HepG2 (cell line): ENCODE results near the gene TRIM36. TPM values are rescaled to one million over a fixed set of nuclear protein-coding genes. Genes with fewer than 3 reads are reported as not detected.

Experiments
- HIC2 ChIP-seq: sonication (generic); formaldehyde crosslinking; IDR thresholded peaks from 2 replicates; pipeline ENCODE4 v1.9.0; 2022; ENCODE audit warnings: low read depth, missing genetic modification reagents
- KMT2B ChIP-seq: IDR thresholded peaks from 2 replicates; pipeline ENCODE4 v1.6.1; 2016; ENCODE audit warnings: missing genetic modification reagents, missing compliant biosample characterization
- MLXIP ChIP-seq: sonication (generic); formaldehyde crosslinking; IDR thresholded peaks from 2 replicates; pipeline ENCODE4 v1.9.0; 2021; ENCODE audit warnings: missing genetic modification reagents, borderline replicate concordance
- NBN ChIP-seq: fragments of 450-650 bp; conservative IDR thresholded peaks from 2 replicates; pipeline ENCODE4 v1.6.1; 2017
- PREB ChIP-seq: sonication (generic); formaldehyde crosslinking; IDR thresholded peaks from 2 replicates; pipeline ENCODE4 v1.4.0; 2020; ENCODE audit warnings: missing genetic modification reagents
- SALL2 ChIP-seq: sonication (generic); formaldehyde crosslinking; IDR thresholded peaks from 2 replicates; pipeline ENCODE4 v1.8.1; 2023; ENCODE audit warnings: mild to moderate bottlenecking, missing genetic modification reagents, inconsistent platforms
- SP5 ChIP-seq: IDR thresholded peaks from 2 replicates; pipeline ENCODE4 v1.6.1; 2016; ENCODE audit warnings: low read depth, borderline replicate concordance
- SRF ChIP-seq: IDR thresholded peaks from 2 replicates; pipeline ENCODE4 v1.6.1; 2011; ENCODE audit warnings: mild to moderate bottlenecking, low read depth, low read length, moderate library complexity
- ZC3H13 ChIP-seq: sonication (generic); formaldehyde crosslinking; IDR thresholded peaks from 2 replicates; pipeline ENCODE4 v1.8.1; 2023; ENCODE audit warnings: mild to moderate bottlenecking, missing genetic modification reagents, moderate library complexity
- ZFP1 ChIP-seq: IDR thresholded peaks from 2 replicates; pipeline ENCODE4 v1.6.1; 2016
- ZNF234 ChIP-seq: sonication (generic); formaldehyde crosslinking; conservative IDR thresholded peaks from 2 replicates; pipeline ENCODE4 v1.5.1; 2020; ENCODE audit warnings: mild to moderate bottlenecking, missing genetic modification reagents
- ZNF281 ChIP-seq: sonication (generic); formaldehyde crosslinking; IDR thresholded peaks from 2 replicates; pipeline ENCODE4 v1.4.0; 2020; ENCODE audit warnings: missing genetic modification reagents, borderline replicate concordance
- ZNF33B ChIP-seq: sonication (generic); formaldehyde crosslinking; IDR thresholded peaks from 2 replicates; pipeline ENCODE4 v1.5.1; 2020; ENCODE audit warnings: mild to moderate bottlenecking, missing genetic modification reagents
- ZNF432 ChIP-seq: sonication (generic); formaldehyde crosslinking; IDR thresholded peaks from 2 replicates; pipeline ENCODE4 v1.5.0; 2020; ENCODE audit warnings: missing genetic modification reagents, mild to moderate bottlenecking, borderline replicate concordance
- ZNF670 ChIP-seq: sonication (generic); formaldehyde crosslinking; IDR thresholded peaks from 2 replicates; pipeline ENCODE4 v1.8.0; 2022; ENCODE audit warnings: mild to moderate bottlenecking, missing genetic modification reagents, borderline replicate concordance
- ZNF782 ChIP-seq: sonication (generic); formaldehyde crosslinking; IDR thresholded peaks from 2 replicates; pipeline ENCODE4 v1.4.0; 2020; ENCODE audit warnings: missing genetic modification reagents, mild to moderate bottlenecking, borderline replicate concordance
- ZSCAN20 ChIP-seq: sonication (generic); formaldehyde crosslinking; IDR thresholded peaks from 2 replicates; pipeline ENCODE4 v1.4.0; 2020; ENCODE audit warnings: missing genetic modification reagents, mild to moderate bottlenecking, borderline replicate concordance
- polyA plus RNA-seq, 8 experiments: library from polyadenylated mRNA; depleted of rRNA in 3 of 8; stranded (reverse) in 7 of 8; unstranded in 1 of 8; fragments of >200 nt; fragmentation: Illumina TruSeq in 4 of 8; extraction: Trizol in 4 of 8; gene quantifications; 2 replicates each; pipeline versions ENCODE4 v1.2.1 to v1.2.3, GENCODE V29; 2011 to 2016; ENCODE audit warnings: low read depth in 4 of 8, missing spikeins in 1 of 8, mixed read lengths in 1 of 8; ENCODE audit not compliant: insufficient read depth in 1 of 8
- total RNA-seq, 5 experiments: library from RNA; depleted of rRNA; stranded (reverse); fragments of >200 nt; fragmentation: Illumina TruSeq; extraction: Trizol; gene quantifications; 2 replicates each; pipeline ENCODE4 v1.2.3, GENCODE V29; 2016; ENCODE audit warnings: low read depth in 1 of 5
- TF ChIP-seq, protein P1 (sequence below): sonication (generic); formaldehyde crosslinking; IDR thresholded peaks from 2 replicates; pipeline ENCODE4 v1.4.0; 2020; ENCODE audit warnings: mild to moderate bottlenecking, missing genetic modification reagents
- TF ChIP-seq, protein P2 (sequence below): sonication (generic); formaldehyde crosslinking; IDR thresholded peaks from 2 replicates; pipeline ENCODE4 v1.8.0; 2022; ENCODE audit warnings: mild to moderate bottlenecking, missing genetic modification reagents, moderate library complexity

The TRIM36 gene
- total and polyA plus RNA-seq, 2 of the 13 experiments (the other 11 are each of a cell fraction or from before 2014, with no cell fraction given), result 1.7 to 2.4 TPM

DNA sequence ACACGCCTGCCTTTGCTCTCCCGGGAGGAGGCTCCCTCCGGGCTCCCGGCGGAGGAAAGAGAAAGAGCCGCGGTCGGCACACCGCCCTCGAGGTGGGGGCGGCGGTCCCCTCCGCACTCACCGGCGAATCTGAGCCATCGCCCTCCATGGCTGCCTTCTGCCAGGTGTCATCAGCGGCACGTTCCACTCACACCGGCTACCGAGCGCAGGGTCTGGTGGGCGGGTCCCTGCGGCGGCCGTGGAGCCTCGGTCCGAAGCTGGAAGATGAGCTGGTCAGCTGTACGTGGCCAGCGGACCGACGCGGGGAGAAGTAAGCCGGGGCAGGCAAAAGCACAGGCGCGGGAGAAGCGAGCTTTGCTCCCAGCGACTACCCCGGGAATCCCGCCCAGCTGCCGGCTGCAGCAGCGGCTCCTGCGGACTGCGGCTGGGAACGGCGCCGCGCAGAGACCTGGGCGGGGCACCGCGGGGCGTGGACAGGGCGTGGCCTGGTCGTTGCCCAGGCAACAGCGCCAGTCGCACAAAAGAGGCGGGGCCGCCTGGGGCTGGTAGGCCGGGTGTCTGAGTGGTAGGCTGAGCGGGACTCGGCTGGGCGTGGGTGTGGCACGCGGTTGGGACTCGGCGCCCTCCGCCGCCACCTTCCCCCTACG, at the start of gene TRIM36 (continued):
- peak; percentile 62; the same call in 1 of the 2 replicates for TF ChIP-seq HIC2
- no peak for TF ChIP-seq PREB (CRISPR knock-in tag)
- peak; percentile 87 for TF ChIP-seq SP5 (CRISPR knock-in tag)
- TF ChIP-seq ZSCAN20 (CRISPR knock-in tag), result no peak
- TF ChIP-seq ZNF281, result no peak
- peak; percentile 11; the same call in 1 of the 2 replicates for TF ChIP-seq ZC3H13 (CRISPR knock-in tag)
- TF ChIP-seq KMT2B (CRISPR knock-in tag), result no peak
- no peak for TF ChIP-seq NBN
- TF ChIP-seq ZNF670 (CRISPR knock-in tag), result no peak; the same call in 1 of the 2 replicates
- TF ChIP-seq, protein P1, sequence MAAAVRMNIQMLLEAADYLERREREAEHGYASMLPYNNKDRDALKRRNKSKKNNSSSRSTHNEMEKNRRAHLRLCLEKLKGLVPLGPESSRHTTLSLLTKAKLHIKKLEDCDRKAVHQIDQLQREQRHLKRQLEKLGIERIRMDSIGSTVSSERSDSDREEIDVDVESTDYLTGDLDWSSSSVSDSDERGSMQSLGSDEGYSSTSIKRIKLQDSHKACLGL (CRISPR knock-in tag), result peak; percentile 50; the same call in 1 of the 2 replicates
- peak; percentile 46; the same call in 1 of the 2 replicates for TF ChIP-seq ZNF234 (CRISPR knock-in tag)
- peak; percentile 29; the same call in 1 of the 2 replicates for TF ChIP-seq SALL2 (CRISPR knock-in tag)
- TF ChIP-seq ZNF782 (CRISPR knock-in tag), result peak; percentile 64; the same call in 1 of the 2 replicates
- TF ChIP-seq SRF, result no peak
- TF ChIP-seq, protein P2, sequence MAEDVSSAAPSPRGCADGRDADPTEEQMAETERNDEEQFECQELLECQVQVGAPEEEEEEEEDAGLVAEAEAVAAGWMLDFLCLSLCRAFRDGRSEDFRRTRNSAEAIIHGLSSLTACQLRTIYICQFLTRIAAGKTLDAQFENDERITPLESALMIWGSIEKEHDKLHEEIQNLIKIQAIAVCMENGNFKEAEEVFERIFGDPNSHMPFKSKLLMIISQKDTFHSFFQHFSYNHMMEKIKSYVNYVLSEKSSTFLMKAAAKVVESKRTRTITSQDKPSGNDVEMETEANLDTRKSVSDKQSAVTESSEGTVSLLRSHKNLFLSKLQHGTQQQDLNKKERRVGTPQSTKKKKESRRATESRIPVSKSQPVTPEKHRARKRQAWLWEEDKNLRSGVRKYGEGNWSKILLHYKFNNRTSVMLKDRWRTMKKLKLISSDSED (CRISPR knock-in tag), result no peak
- TF ChIP-seq ZFP1 (CRISPR knock-in tag), result no peak
- no peak for TF ChIP-seq MLXIP (CRISPR knock-in tag)
- TF ChIP-seq ZNF432, result no peak
- 0 out of 2 replicates have a peak, but pooled peaks have one; percentile 27 for TF ChIP-seq ZNF33B (CRISPR knock-in tag)
